NCI-H2196 treated with DMSO at 0.1 percent for 48 hours (cell line): ENCODE measurements around the gene GRIA1.
"Not testable (repeated sequence)": the region's sequence is repeated elsewhere in the genome, so short reads cannot be mapped to it uniquely, and the experiment has no call there.

Experiments
- DNase-seq: peaks from one replicate; lab custom pipeline; 2025; ENCODE audit not compliant: unreplicated experiment; lab: John Stamatoyannopoulos, UW

The GRIA1 gene

GRCh38 chr5:153713943-153714342 lies 223.5 kb downstream of the GRIA1 start:
- no peak for DNase-seq

DNA sequence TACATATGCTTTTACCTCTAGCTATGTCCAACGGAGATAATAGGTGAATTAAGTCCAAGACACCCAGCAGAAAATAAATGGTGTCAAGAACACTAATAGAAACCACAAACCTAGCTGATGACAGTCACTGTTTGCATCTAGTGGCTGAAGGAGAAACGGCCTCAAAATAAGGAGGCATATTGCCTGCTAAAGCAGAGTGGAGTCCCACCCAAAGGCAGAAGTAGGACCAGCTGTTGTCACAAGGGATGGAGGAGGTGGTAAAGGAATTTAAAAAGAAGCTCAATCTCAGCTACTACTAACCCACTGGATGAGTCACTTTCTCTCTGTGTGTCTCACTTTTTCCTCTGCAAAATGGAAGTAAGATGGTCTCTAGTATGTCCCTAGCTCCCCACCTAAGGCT lies 224.3 kb downstream of the GRIA1 start:
- DNase-seq: no peak

DNA sequence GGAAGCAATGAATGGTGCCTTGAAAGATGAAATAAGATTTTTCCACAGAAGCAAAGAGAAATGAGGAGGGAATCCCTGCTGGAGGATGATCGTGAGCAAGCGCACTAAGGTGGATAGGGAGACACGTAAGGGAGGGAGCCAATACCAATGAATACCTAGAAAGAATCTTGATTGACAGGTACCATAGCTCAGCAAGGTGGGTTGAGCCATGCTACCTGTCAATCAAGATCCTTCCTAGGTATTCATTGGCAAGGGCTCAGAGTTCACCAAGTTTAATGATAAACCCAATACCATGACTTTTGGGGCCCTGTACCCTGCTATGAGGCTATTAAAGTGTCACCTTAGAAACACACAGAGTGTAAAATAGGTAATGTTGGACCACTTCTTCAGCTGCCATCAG lies 226.8 kb downstream of the GRIA1 start:
- no peak for DNase-seq

DNA sequence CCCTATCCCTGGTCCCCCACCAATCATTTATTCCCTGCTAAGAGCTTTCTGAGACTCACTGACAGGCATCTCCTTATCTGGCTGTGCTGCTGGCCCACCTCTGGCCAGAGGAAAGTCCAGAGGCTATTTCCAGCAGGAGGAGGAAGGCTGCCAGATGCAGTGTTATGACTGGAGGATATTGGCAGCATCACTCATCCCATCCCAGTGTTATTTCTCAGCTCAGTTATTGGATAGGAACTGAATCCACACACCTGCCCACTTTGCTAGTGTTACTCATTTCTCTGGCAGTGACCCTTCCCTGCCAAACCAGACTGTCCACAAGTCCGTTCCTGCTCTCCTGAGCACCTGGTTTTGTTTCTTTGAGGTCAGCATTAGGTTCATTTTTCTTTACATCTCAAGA lies 228.2 kb downstream of the GRIA1 start:
- peak; percentile 60 for DNase-seq

DNA sequence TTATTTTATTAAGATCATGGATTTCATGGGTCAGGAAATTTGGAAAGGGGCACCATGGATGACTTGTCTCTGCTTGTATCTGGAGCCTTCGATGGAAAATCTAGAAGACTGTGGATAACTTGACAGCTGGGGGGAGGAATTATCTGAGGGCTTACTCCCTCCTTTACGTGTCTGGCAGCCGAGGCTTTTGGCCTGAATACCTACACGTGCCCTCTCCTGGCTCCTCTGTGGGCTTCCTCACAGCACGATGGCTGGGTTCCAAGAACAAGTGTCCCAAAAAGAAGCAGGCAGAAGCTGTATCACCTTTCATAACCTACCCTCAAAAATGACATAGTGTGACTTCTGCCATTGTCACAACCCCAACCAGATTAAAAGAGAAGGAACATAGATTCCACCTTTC lies 228.9 kb downstream of the GRIA1 start:
- no peak for DNase-seq

DNA sequence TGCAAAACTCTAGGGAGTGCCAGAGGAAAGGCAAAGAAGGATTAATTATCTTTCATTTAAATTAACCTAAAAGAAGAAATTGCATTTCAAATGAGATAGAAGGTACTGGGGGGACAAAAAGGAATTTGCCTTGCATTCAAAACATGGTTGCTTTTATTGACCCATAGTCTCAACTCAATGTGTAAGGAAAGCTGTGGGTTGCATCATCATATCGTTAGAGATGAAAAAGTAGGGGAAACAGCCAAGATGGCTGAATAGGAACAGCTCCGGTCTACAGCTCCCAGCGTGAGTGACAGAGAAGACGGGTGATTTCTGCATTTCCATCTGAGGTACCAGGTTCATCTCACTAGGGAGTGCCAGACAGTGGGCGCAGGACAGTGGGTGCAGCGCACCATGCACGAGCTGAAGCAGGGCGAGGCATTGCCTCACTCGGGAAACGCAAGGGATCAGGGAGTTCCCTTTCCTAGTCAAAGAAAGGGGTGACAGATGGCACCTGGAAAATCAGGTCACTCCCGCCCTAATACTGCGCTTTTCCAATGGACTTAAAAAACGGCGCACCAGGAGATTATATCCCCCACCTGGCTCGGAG lies 232.6 kb downstream of the GRIA1 start:
- not testable (repeated sequence) for DNase-seq

DNA sequence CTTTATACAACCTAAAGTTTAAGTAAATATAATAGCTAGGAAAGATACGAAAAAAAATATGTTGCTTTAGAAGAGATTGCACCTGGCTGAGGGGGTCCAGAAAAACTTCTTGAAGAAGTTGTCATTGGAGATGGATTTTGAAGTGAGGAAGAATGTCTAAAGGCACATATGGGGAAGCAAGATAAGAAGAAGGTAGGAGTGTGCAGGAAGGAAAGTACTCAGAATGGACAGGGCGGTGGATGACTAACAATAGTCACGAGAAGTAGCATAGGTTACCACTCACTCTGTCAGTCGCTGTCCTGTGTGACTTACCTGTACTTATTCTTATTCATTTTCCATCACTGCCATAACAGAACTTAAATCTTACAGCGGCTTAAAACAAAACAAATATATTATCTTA lies 251.6 kb downstream of the GRIA1 start:
- DNase-seq: no peak

DNA sequence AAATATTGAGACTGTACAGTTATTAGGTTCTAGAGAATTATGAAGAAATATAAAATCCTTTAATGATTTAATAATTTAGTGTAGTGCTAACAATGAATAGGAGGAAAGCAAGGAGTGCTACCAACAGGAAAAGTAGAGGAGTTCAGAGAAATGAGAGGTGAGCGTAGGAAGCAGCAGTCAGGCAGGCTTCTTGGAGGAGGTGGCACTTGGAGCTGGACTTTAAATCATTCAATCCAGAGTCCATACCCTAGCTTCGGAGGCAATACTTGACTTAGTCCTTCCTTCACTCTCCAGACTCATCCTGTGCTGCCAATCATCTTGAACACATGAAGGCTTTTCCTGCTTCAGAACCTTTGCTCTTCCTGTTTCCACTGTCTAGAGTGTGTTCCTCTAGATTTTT lies 254.3 kb downstream of the GRIA1 start:
- no peak for DNase-seq

DNA sequence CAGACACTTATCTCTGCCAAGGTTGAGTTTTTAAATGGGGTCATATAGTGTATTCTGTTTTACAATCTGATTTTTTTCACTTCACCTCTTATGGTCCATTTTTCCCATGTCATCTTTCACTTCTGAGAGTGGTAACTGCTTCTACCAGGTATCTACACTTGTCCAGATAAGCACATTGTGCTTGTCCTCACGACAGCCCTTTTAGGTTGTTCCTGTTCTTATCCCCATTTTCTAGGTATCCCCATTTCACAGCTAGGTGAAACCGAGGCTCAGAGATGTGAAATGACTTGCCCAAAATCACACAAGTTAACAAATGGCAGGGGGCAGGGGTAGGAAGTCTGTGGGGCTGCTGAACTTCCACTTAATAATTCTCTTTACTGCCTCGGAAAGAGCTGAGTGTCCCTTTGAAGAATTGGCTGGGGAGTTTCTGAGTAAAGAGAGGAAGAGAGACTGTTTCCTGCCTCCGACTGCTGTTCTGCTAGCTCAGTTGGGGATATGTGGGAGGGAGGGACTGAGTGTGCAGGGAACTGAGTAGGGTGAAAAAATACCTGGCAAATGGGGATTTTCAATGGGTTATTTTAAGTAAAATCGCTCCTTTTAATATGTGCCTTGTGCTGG lies 255.4 kb downstream of the GRIA1 start:
- no peak for DNase-seq

DNA sequence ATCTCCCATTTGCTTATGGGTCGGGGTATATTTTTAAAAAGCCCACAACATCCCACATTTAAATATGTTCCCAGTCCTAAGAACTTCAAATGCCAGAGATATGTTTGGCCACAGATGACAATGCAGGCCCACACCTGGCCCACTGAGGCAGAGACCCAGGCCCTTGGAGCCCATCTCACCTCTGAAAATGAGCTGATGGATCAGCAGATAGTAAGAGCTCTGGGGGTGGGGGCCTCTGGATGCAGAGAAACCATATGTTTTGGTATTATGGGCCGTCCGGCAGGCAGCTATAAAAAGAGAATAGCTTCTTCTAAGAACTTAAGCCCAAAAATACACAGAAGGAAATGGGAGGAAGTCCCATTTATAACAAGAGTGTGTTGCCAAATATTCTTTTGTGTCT lies 256.0 kb downstream of the GRIA1 start:
- no peak for DNase-seq

GRCh38 chr5:153748823-153749222 lies 258.4 kb downstream of the GRIA1 start:
- no peak for DNase-seq

DNA sequence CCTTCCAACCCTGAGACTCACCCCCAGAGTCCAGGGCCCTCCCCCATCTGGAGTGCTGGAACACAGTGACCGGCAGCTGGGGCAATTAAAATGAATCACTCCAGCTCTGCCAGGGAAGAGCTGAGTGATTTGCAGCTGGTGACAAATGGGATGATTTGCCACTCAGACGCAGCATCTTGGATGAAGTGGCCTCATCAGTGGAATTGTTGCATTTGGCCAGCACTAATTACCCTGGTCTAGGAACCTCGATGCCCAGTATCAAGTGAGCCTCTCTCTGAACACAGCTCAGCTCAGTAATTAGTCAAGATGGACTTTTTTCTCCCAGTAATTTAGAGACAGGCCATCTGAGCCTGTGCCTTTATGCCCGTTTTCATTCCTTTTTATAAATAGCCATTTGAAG lies 259.5 kb downstream of the GRIA1 start:
- DNase-seq: no peak

GRCh38 chr5:153751251-153751650 lies 260.8 kb downstream of the GRIA1 start:
- no peak for DNase-seq

- no peak for DNase-seq
Observed at GRCh38 chr5:153752890-153753289, 262.4 kb downstream of the GRIA1 start.

DNA sequence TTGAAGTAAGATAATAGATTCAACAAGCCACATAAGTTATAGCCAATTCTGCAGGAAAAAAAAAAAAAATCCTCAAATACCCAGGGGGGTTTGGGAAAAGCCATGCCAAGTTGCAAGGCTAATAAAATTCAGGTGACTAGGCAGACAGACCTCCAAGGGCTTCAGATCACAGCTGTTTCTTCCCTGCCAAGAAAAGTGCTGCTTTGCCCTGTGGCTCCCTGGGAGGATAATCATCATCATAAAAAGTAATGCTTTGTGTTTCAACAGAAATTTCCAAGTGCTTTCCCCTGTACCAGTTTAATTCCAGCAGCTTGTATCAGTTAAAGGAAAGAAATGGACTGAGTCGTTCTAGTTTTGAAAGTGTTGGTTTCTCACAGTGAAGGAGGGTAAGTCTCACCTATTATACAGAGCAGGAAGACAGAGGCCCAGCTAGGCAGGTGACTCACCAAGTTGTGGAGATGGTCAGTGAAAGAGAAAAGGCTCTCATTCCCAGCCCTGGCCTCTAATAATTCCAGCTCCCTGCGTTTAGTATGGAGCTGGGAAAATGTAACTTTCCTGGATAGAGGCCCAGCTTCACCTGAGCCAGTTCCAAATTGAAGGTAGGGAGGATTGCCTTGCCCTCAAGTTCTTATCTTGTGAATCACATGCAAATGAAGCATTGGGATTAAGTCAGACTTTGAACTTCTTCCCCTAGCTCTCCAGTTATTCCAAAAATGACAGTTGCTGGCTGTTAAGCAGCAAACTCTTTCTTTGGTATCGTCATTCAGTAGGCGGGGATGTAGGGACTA lies 263.4 kb downstream of the GRIA1 start:
- DNase-seq: no peak

DNA sequence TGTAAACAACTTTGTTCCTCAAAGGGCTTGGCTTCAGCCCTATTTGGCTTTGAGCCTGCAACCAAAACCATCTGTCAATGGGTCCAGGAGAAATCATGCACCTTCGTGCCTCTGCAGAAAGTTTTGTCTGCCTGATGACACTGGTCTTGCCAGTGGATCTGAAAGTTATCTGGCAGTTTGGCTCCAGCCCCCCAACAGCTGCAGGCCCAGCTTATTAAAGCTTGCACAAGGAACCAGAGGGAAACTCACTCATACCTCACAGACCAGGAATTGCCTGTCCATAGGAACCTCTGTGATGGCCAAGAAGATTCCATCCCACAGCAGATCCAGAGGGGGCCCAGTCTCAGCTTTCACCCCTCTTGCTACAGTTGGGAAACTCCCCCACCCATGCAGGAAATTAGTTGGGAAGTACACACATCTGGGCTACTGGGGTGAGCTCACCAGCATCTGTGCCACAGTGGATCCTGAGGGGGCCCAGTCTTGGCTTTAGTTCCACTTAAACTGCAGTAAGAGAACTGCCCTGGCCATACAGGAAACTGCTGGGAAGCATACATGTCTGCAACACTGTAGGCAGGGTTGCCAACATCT lies 265.5 kb downstream of the GRIA1 start:
- DNase-seq: no peak

DNA sequence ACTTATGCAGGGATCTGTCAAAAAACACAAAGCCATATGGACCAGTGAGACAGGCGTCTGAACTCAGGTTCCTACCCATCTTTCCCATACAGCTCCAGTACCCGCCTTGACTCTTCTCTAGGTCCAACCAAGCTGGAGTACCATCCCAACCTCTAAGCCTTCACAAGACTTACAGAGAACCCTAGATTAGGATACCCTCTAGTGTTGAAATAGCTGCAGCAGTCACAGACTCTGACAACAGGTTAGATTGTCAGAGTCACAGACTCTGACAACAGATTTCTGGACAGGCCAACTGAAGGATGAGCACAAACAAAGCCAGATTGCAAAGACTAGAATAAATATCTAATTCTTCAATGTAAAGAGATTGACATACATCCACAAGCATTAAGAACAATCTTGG lies 266.1 kb downstream of the GRIA1 start:
- DNase-seq: no peak

- DNase-seq: no peak
Observed at GRCh38 chr5:153765987-153766386, 275.5 kb downstream of the GRIA1 start.

DNA sequence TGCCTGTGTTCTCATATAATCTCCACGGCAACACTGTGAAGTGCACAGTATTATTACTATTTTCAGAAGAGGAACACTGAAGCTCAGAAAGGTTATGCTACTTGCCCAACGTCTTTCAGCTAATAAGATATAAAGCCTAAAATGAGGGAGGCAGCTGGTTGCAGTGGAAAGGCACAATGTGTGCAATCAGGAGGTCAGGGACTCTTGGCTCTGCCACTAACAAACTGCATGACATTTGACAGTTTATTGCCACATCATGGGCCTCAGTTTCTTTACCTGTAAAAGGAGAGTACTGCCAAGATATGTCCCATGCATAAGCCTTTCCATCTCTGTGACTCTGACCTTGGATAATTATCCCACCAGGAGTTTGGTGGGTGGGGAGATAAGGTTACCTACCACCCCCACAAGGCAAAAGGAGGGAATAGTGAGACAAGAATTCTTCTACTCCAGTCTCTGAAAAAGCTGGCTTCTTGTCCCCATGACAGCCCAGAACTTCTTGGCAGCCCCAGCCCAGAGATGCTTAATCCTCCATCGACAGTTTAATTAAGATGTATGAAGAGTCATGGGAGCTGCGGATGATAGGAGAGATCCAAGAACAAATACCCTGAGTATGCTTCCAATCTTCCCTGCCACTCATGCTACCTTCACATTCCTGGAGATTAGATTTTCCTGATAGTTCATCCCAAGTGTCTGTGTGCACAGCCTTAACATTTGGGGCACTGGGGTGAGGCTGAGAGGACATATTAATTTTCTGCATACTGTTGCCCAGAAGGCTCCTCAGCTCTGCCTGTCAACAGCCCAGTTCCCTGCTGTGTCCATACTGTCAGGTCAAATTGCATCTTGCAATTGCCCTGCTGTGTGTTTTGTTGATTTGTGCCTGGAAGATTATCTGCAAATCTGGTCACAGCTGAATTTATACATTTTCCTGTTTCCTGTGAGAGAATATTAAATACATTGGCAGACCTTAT lies 277.0 kb downstream of the GRIA1 start:
- DNase-seq: no peak

- no peak for DNase-seq
Observed at GRCh38 chr5:153770066-153770465, 279.6 kb downstream of the GRIA1 start.

DNA sequence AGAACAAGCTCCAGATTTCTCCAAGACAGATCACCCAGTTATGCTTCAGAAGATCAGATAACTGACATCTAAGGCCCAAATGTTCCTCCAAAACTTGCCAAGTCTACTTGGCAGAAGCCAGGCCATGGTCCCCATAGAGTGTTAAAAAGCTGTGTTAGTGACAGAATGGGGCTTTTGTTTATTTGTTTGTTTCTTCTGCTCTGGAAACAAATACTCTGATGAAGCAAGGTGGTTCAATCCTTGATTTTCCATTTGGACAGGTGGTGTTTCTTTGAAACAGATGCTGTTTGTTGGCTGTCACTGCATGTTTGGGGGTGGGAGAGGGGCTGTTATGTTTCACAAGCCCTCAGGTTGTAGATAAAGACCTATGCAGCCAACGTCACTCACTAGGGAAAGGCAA lies 284.2 kb downstream of the GRIA1 start:
- DNase-seq: no peak
